ENCODE measurements around the gene IQSEC1.

Gene IQSEC1

GRCh38 chr3:12954180-12954579, 119.0 kb downstream of the IQSEC1 start:
- DNase-seq (ENCODE audit: low spot score) = no peak

- DNase-seq (ENCODE audit: low spot score) = no peak
These were observed 119.8 kb downstream of the IQSEC1 start for GRCh38 chr3:12953201-12953995.

- no peak for DNase-seq (ENCODE audit: low spot score)
These were observed 120.7 kb downstream of the IQSEC1 start for GRCh38 chr3:12952343-12953200.

- DNase-seq (ENCODE audit: low spot score) = no peak
These were observed 124.1 kb downstream of the IQSEC1 start for GRCh38 chr3:12948891-12949711.

- no peak for DNase-seq (ENCODE audit: low spot score)
These were observed 124.9 kb downstream of the IQSEC1 start for GRCh38 chr3:12948371-12948770.

GRCh38 chr3:12947504-12948369, 125.5 kb downstream of the IQSEC1 start:
- no peak for DNase-seq (ENCODE audit: low spot score)

- no peak for DNase-seq (ENCODE audit: low spot score)
These were observed 126.4 kb downstream of the IQSEC1 start for GRCh38 chr3:12946649-12947316.

- no peak for DNase-seq (ENCODE audit: low spot score)
These were observed 127.0 kb downstream of the IQSEC1 start for GRCh38 chr3:12946251-12946648.

- no peak for DNase-seq (ENCODE audit: low spot score)
These were observed 128.4 kb downstream of the IQSEC1 start for GRCh38 chr3:12944849-12945248.

- DNase-seq (ENCODE audit: low spot score) = no peak
These were observed 128.8 kb downstream of the IQSEC1 start for GRCh38 chr3:12944413-12944812.

- DNase-seq (ENCODE audit: low spot score) = no peak
These were observed 129.9 kb downstream of the IQSEC1 start for GRCh38 chr3:12943124-12944021.

- DNase-seq (ENCODE audit: low spot score) = no peak
These were observed 131.7 kb downstream of the IQSEC1 start for GRCh38 chr3:12941495-12942023.

- DNase-seq (ENCODE audit: low spot score) = no peak
These were observed 132.4 kb downstream of the IQSEC1 start for GRCh38 chr3:12940854-12941253.

- DNase-seq (ENCODE audit: low spot score) = no peak
These were observed 134.1 kb downstream of the IQSEC1 start for GRCh38 chr3:12939137-12939536.

GRCh38 chr3:12938258-12938711, 134.9 kb downstream of the IQSEC1 start:
- DNase-seq (ENCODE audit: low spot score) = no peak

GRCh38 chr3:12935861-12936830, 137.1 kb downstream of the IQSEC1 start:
- DNase-seq (ENCODE audit: low spot score) = no peak

GRCh38 chr3:12935023-12935860, 138.0 kb downstream of the IQSEC1 start:
- DNase-seq (ENCODE audit: low spot score) = no peak
